ENCODE results near the gene TMEM53. TPM values are rescaled to one million over a fixed set of nuclear protein-coding genes. Genes with fewer than 3 reads are reported as not detected.

The TMEM53 gene
- total RNA-seq, 2 donors from 2014 or later: 6.2 to 7.6 TPM

DNA sequence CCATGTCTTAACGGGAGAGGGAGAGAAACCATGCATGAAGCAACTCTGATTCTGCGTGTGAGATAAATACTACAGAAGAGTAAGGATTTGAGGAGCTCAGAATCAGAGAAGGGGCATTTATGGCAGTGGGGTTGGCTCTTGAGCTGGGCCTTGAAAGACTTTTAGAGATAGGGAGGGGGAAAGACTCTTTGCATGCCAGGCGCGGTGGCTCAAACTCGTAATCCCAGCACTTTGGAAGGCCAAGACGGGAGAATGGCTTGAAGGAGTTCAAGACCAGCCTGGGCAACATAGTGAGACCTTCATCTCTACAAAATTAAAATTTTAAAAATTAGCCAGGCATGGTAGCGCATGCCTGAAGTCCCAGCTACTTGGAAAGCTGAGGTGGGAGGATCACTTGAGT, 905 bp upstream of the TMEM53 start:
- no peak for DNase-seq
- intact Hi-C loops (cut with DNase I): no loop called here
- TF ChIP-seq POLR2A (IDR thresholded peaks at IDR 0.05): no peak
- TF ChIP-seq, protein P1, sequence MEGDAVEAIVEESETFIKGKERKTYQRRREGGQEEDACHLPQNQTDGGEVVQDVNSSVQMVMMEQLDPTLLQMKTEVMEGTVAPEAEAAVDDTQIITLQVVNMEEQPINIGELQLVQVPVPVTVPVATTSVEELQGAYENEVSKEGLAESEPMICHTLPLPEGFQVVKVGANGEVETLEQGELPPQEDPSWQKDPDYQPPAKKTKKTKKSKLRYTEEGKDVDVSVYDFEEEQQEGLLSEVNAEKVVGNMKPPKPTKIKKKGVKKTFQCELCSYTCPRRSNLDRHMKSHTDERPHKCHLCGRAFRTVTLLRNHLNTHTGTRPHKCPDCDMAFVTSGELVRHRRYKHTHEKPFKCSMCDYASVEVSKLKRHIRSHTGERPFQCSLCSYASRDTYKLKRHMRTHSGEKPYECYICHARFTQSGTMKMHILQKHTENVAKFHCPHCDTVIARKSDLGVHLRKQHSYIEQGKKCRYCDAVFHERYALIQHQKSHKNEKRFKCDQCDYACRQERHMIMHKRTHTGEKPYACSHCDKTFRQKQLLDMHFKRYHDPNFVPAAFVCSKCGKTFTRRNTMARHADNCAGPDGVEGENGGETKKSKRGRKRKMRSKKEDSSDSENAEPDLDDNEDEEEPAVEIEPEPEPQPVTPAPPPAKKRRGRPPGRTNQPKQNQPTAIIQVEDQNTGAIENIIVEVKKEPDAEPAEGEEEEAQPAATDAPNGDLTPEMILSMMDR (IDR thresholded peaks at IDR 0.05): no peak
- no peak overlapping the region for H3K4me3 ChIP-seq
- H3K4me1 ChIP-seq: peaks cover 40% of the 10 kb centered on the region
- H3K27me3 ChIP-seq: no peaks in the 10 kb centered on the region
- no peaks in the 10 kb centered on the region for H3K9me3 ChIP-seq
- WGBS, 2 donors: 81 to 92% methylated on average over 7 of the region's 7 CpGs
- H3K27ac ChIP-seq: peak overlapping the region in 2 of 4 donors; percentile 98 to 99
- H3K36me3 ChIP-seq (replicated peaks in 1 of 2; ENCODE audit: insufficient read depth in 1 of 2, low read depth in 2 of 2): no peaks in the 10 kb centered on the region
- no peak for ATAC-seq

DNA sequence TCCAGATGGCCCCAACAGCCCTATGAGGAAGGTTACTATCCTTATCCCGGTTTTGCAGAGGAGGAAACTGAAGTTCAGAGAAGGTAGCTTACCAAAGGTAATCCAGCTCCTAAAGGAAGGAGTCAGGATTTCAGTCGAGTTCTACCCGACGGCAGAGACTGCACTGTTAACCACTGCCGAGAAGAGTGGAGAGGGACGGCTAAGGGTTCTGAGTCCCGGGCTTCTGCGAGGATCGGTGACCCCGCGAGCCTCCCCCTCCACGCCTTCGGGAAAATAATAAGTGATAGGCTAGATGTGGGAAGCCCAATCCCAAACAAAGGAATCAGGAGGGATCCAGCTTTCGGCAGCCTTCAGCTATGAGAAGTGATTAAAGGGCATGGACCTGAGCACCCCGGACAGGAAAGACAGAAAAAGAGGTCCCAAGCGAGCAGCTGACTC, 587 bp downstream of the TMEM53 start:
- no peak for TF ChIP-seq POLR2A (IDR thresholded peaks at IDR 0.05)
- TF ChIP-seq, protein P1 (IDR thresholded peaks at IDR 0.05): no peak
- H3K27me3 ChIP-seq: no peaks in the 10 kb centered on the region
- peak overlapping the region; percentile 32 to 57 for H3K4me3 ChIP-seq
- peaks cover 40% of the 10 kb centered on the region for H3K4me1 ChIP-seq
- WGBS, 2 donors: 0 to 1% methylated on average over 16 of the region's 16 CpGs
- peak overlapping the region; percentile 90 to 99 (median 98) for H3K27ac ChIP-seq
- ATAC-seq: peak; percentile 0
- H3K9me3 ChIP-seq: no peaks in the 10 kb centered on the region
- DNase-seq: no peak
- intact Hi-C loops (cut with DNase I): no loop called here
- no peaks in the 10 kb centered on the region for H3K36me3 ChIP-seq (replicated peaks in 1 of 2; ENCODE audit: insufficient read depth in 1 of 2, low read depth in 2 of 2)

DNA sequence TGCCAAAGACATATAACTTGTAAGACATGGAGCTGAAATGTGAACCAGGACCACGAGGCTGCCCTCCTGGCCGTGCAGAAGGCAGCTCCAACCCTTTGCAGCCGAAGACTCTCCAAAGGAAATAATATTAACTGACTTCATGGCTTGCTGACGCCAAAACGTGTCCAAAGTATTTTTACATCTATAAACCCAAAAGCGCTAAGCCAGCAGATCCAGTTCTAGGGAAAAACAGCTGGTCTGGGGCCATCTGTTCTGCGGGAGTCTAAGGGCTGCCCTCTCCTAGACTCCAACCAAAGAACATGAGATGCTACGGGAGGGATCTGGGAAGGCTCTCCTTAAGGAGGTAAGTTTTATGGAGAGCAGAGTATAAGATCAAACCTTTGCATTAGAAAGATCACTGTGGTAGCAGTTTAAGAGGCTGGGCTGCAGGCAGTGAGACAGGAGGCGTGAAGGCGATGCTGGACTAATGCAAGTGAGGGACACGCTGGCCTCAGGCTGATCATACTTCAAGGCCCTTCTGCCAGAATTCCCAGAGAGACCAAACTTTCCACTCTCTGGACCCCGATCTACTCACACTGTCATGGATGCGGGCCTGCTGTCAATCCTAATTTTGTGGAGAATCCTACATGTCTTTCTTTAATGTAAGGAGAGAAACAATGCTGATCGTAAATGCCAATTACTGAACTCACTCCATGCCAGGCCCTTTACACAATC, 1.2 kb downstream of the TMEM53 start:
- TF ChIP-seq POLR2A (IDR thresholded peaks at IDR 0.05): no peak
- TF ChIP-seq, protein P1 (IDR thresholded peaks at IDR 0.05): no peak
- DNase-seq: no peak
- H3K4me3 ChIP-seq: no peak overlapping the region
- no peaks in the 10 kb centered on the region for H3K27me3 ChIP-seq
- no peaks in the 10 kb centered on the region for H3K36me3 ChIP-seq (replicated peaks in 1 of 2; ENCODE audit: insufficient read depth in 1 of 2, low read depth in 2 of 2)
- no peak for ATAC-seq
- peak overlapping the region; percentile 90 to 99 (median 98) for H3K27ac ChIP-seq
- no peaks in the 10 kb centered on the region for H3K9me3 ChIP-seq
- 74 to 82% methylated on average over 12 to 14 of the region's 14 CpGs for WGBS, 2 donors
- H3K4me1 ChIP-seq: peaks cover 40% of the 10 kb centered on the region
- intact Hi-C loops (cut with DNase I): no loop called here

DNA sequence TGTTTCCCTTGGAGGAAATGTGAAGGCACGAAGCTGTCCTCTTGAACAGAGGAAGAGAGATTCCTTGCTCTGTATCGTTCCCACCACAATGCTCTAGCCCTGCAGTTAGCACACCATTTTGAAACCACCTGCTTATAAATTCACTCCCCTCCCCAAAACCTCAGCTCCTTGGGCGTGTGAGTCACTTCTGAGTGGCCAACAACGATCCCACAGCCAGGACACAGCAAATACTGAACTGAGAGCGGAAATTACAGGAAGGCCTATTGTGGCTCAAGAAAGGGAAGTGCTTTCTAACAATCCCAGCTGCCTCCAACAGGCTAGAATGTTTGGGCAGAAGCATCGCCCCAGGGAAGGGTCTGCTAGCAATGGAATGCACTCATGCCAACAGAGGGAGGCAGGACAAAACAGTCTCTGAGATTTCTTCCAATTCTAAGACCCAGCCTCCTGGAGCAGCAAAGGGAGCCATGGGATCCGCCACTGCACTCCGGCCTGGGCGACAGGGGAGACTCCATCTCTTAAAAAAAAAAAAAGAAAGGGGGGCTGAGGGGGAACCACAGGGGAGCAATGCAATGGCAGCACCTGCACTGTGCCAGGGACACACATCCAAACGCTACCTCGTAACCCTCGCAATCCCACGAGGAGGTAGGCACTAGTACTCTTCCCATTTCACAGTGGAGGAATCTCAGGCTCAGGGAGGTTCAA, 1.9 kb downstream of the TMEM53 start:
- ATAC-seq (no peak), DNase-seq (peak in 1 of 4 donors; percentile 56)
- H3K9me3 ChIP-seq: no peaks in the 10 kb centered on the region
- intact Hi-C loops (cut with DNase I): no loop called here
- TF ChIP-seq POLR2A (IDR thresholded peaks at IDR 0.05): no peak
- TF ChIP-seq, protein P1 (IDR thresholded peaks at IDR 0.05): no peak
- no peak overlapping the region for H3K27ac ChIP-seq
- H3K4me1 ChIP-seq: peaks cover 37% of the 10 kb centered on the region
- H3K36me3 ChIP-seq (replicated peaks in 1 of 2; ENCODE audit: insufficient read depth in 1 of 2, low read depth in 2 of 2): no peaks in the 10 kb centered on the region
- 73 to 86% methylated on average over 13 of the region's 13 CpGs for WGBS, 2 donors
- H3K4me3 ChIP-seq: no peak overlapping the region
- no peaks in the 10 kb centered on the region for H3K27me3 ChIP-seq
